Subcutaneous preadipocyte (primary cell): Measurements from ENCODE around the gene GPRASP3. TPM values are rescaled to one million over a fixed set of nuclear protein-coding genes. Genes with fewer than 3 reads are reported as not detected.

ENCODE experiments used
- small RNA-seq: library from RNA; depleted of rRNA; stranded (forward); fragments of <200 nt; gene quantifications from one replicate; pipeline ENCODE3, GENCODE V24; 2012
- total RNA-seq: library from RNA; depleted of rRNA; stranded (reverse); fragments of >200 nt; gene quantifications from 2 replicates; pipeline ENCODE4 v1.2.3, GENCODE V29; 2012

Gene GPRASP3, protein sequence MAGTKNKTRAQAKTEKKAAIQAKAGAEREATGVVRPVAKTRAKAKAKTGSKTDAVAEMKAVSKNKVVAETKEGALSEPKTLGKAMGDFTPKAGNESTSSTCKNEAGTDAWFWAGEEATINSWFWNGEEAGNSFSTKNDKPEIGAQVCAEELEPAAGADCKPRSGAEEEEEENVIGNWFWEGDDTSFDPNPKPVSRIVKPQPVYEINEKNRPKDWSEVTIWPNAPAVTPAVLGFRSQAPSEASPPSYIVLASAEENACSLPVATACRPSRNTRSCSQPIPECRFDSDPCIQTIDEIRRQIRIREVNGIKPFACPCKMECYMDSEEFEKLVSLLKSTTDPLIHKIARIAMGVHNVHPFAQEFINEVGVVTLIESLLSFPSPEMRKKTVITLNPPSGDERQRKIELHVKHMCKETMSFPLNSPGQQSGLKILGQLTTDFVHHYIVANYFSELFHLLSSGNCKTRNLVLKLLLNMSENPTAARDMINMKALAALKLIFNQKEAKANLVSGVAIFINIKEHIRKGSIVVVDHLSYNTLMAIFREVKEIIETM
- 2.6 and 2.9 TPM in 2 replicates for total RNA-seq

GRCh38 chrX:102720237-102721168, at the start of gene GPRASP3:
GPRASP3 (plus strand) TSS chrX:102720743; CDS start chrX:102748996, 28,253 bp downstream.

GRCh38 chrX:102712216-102712966, 8.2 kb upstream of the GPRASP3 start, which contains the start of gene GPRASP2:
GPRASP2 (plus strand) TSS chrX:102712448; CDS start chrX:102714870, 2,422 bp downstream.

Small RNA genes within 50 kb of the gene (small RNA-seq; reads per million reads assigned to genes)
- 0.33 reads per million, percentile 12 among the genes with 10 or more reads in this experiment for gene RNU6-589P

Other genes with a start within 250 kb of the GPRASP3 start
- gene TCP11X2, start 248.9 kb upstream of the GPRASP3 start, total RNA-seq = not detected in 2 replicates
- 1.1 and 1.4 TPM in 2 replicates for gene TMSB15A, start 204.0 kb upstream of the GPRASP3 start, total RNA-seq
- gene ARMCX5, start 121.2 kb upstream of the GPRASP3 start, total RNA-seq = 14.0 and 15.6 TPM in 2 replicates
- gene GPRASP1, start 69.3 kb upstream of the GPRASP3 start, total RNA-seq = 1.4 and 1.8 TPM in 2 replicates
- gene GPRASP2, start 8.3 kb upstream of the GPRASP3 start, total RNA-seq = 12.1 and 12.7 TPM in 2 replicates
- 0.37 and 0.78 TPM in 2 replicates for gene RAB40AL, start 216.5 kb downstream of the GPRASP3 start, total RNA-seq